ENCODE measurements around the gene RFC1. TPM values are rescaled to one million over a fixed set of nuclear protein-coding genes. Genes with fewer than 3 reads are reported as not detected.

Gene RFC1
- total and polyA plus RNA-seq, 4 donors: 13.3 to 45.2 (median 30.8) TPM

GRCh38 chr4:39324446-39324845, 41.7 kb downstream of the RFC1 start:
- TF ChIP-seq ZBTB33 (IDR thresholded peaks at IDR 0.05) (no peak), YY1 (IDR thresholded peaks at IDR 0.05) (no peak), NR2F2 (IDR thresholded peaks at IDR 0.05) (no peak), FOXA2 (IDR thresholded peaks at IDR 0.05) (no peak), JUND (IDR thresholded peaks at IDR 0.05) (no peak), ATF3 (IDR thresholded peaks at IDR 0.05) (no peak), SP1 (IDR thresholded peaks at IDR 0.05) (no peak), HNF4G (IDR thresholded peaks at IDR 0.05) (no peak), GABPA (IDR thresholded peaks at IDR 0.05 in 1 of 2, conservative IDR thresholded peaks at IDR 0.05 in 1 of 2) (no peak), FOXA1 (IDR thresholded peaks at IDR 0.05) (no peak), HNF4A (conservative IDR thresholded peaks at IDR 0.05) (no peak), MAX (IDR thresholded peaks at IDR 0.05) (no peak), REST (IDR thresholded peaks at IDR 0.05) (no peak), RXRA (IDR thresholded peaks at IDR 0.05) (no peak)
- no peaks in the 10 kb centered on the region for H3K27me3 ChIP-seq (ENCODE audit: control insufficient read depth in 4 of 4, insufficient read depth in 4 of 4, low read length in 3 of 4)
- H3K4me1 ChIP-seq (ENCODE audit: control insufficient read depth in 4 of 4, insufficient read depth in 4 of 4, low read length in 3 of 4): peaks cover 5 to 17% (median 13%) of the 10 kb centered on the region in 4 donors
- H3K27ac ChIP-seq (ENCODE audit: low read depth in 1 of 2, low read length in 2 of 2): peak overlapping the region; percentile 72 to 89
- H3K9ac ChIP-seq (ENCODE audit: low read depth in 1 of 2, low read length in 2 of 2): no peak overlapping the region
- peaks cover 0 to 11% (median 3%) of the 10 kb centered on the region in 4 donors for H3K36me3 ChIP-seq (ENCODE audit: control insufficient read depth in 4 of 4, insufficient read depth in 3 of 4, low read depth in 1 of 4, low read length in 3 of 4)
- DNase-seq (ENCODE audit: low spot score): no peak
- no peaks in the 10 kb centered on the region for H3K9me3 ChIP-seq (ENCODE audit: control insufficient read depth in 4 of 4, low read length in 3 of 4)
- 71% methylated on average over 2 of the region's 2 CpGs for WGBS
- no peak overlapping the region for H3K4me3 ChIP-seq (ENCODE audit: low read depth in 1 of 3, low read length in 3 of 3)

- H3K36me3 ChIP-seq (ENCODE audit: control insufficient read depth in 4 of 4, insufficient read depth in 3 of 4, low read depth in 1 of 4, low read length in 3 of 4): peaks cover 0 to 11% (median 3%) of the 10 kb centered on the region in 4 donors
- H3K9me3 ChIP-seq (ENCODE audit: control insufficient read depth in 4 of 4, low read length in 3 of 4): no peaks in the 10 kb centered on the region
- peaks cover 4 to 17% (median 13%) of the 10 kb centered on the region in 4 donors for H3K4me1 ChIP-seq (ENCODE audit: control insufficient read depth in 4 of 4, insufficient read depth in 4 of 4, low read length in 3 of 4)
- 90% methylated on average over 1 of the region's 1 CpG for WGBS
- no peak for DNase-seq (ENCODE audit: low spot score)
- H3K27me3 ChIP-seq (ENCODE audit: control insufficient read depth in 4 of 4, insufficient read depth in 4 of 4, low read length in 3 of 4): no peaks in the 10 kb centered on the region
- H3K27ac ChIP-seq (ENCODE audit: low read depth in 1 of 2, low read length in 2 of 2): peak overlapping the region; percentile 72 to 89
- H3K4me3 ChIP-seq (ENCODE audit: low read depth in 1 of 3, low read length in 3 of 3): no peak overlapping the region
- TF ChIP-seq MAX (IDR thresholded peaks at IDR 0.05) (no peak), GABPA (IDR thresholded peaks at IDR 0.05 in 1 of 2, conservative IDR thresholded peaks at IDR 0.05 in 1 of 2) (no peak), JUND (IDR thresholded peaks at IDR 0.05) (no peak), NR2F2 (IDR thresholded peaks at IDR 0.05) (no peak), YY1 (IDR thresholded peaks at IDR 0.05) (no peak), REST (IDR thresholded peaks at IDR 0.05) (no peak), SP1 (IDR thresholded peaks at IDR 0.05) (no peak), RXRA (IDR thresholded peaks at IDR 0.05) (no peak), FOXA2 (IDR thresholded peaks at IDR 0.05) (no peak), RAD21 (IDR thresholded peaks at IDR 0.05) (no peak), FOXA1 (IDR thresholded peaks at IDR 0.05) (no peak), HNF4G (IDR thresholded peaks at IDR 0.05) (no peak), ZBTB33 (IDR thresholded peaks at IDR 0.05) (no peak), HNF4A (conservative IDR thresholded peaks at IDR 0.05) (no peak), EGR1 (IDR thresholded peaks at IDR 0.05; ENCODE audit: low read depth in 2 of 2) (no peak)
- no peak overlapping the region for H3K9ac ChIP-seq (ENCODE audit: low read depth in 1 of 2, low read length in 2 of 2)
Measured at GRCh38 chr4:39323821-39324220, 42.3 kb downstream of the RFC1 start.

Measured in liver (tissue), 9 donors.